ENCODE data around the gene CIZ1.
"Not testable (repeated sequence)": the region's sequence is repeated elsewhere in the genome, so short reads cannot be mapped to it uniquely, and the experiment has no call there.

Gene CIZ1

DNA sequence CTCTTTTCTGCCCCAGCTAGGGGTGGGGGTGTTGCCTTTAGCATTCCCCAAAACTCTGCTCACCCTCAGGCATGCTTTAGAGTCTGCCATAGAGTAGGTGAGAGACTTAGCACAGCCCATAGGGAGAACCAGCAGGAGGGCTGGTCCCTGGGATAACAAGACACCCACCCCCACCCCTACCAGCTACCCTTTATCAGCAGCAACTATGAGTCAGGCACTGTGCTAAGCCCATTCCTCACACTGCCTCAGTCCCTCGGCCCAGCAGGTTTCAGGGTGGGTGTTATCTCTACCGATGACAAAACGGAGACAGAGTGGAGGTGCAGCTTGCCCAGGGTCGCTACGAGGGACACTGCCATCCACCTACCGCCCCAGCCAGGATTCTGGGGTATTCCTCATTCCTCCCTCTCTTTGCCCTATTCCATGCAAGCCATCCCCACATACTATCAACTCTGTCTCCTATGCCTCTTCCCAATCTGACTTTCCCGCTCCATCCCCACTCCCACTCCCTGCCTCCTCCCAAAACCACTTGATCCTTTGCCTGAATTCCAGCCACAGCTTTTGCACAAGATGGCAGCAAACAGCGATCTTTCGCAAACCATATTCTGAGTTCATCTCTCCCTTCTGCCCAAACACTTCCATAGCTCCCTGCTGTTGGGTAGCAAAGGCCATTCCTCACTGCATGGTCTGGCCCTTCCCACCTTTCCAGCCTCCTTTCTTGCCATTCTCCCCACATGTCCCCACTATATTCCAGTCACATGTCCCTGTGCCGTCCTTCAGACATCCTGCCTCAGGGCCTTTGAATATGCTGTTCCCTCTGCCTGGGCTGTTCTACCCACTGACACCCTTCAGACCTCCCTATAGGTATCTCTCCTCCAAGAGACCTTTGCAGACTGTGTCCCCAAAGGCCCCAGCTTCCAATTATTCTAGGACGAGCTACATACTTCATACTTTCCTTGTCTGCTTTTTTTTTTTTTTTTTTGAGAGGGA lies 5.1 kb downstream of the CIZ1 start:
- peaks cover 6% of the 10 kb centered on the region for H3K4me1 ChIP-seq (ENCODE audit: control insufficient read depth, insufficient read depth, low read length, poor library complexity, severe bottlenecking)
- H3K9me3 ChIP-seq (ENCODE audit: control insufficient read depth, low read length), result no peaks in the 10 kb centered on the region
- no peak overlapping the region for H3K27ac ChIP-seq (ENCODE audit: low read depth, low read length, severe bottlenecking)
- H3K4me3 ChIP-seq (ENCODE audit: extremely low read depth, insufficient read depth, low read length, poor library complexity, severe bottlenecking), result no peak overlapping the region
- peaks cover 74% of the 10 kb centered on the region for H3K36me3 ChIP-seq (ENCODE audit: control insufficient read depth, insufficient read depth, low read length)
- 79 to 89% methylated on average over 10 of the region's 11 CpGs for WGBS, 2 experiments (ENCODE audit: insufficient coverage in 2 of 2)

DNA sequence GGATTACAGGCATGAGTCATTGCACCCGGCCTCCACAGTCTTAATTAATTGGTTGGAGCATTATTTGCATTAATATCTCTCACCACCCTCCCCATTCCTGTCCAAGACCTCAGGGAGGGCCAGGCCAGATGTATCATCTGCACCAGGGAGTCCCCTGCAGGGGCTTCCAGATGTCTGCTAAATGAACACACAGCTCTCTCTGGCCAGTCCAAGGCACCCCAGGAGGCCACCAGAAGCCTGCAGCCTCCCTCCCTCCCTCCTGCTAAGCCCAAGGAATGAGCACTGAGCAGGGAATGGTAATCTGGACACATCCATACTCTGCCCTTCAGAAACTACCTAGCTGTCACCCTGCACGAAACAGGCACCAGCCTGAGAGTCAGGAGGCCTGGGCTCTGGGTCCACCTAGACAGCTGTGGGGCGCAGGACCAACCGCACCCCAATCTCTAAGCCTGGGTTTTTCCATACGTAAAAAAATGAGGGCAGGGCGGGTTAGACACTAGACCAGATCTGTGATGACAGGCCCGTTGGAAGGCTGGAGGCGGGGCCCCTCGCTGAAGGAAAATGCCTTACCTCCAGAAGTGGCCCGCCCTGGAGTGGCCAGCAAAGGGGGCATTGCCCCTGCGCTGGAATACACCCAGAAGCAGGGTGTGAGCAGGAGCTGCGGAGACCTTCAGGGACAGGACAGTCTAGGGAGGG lies 8.3 kb downstream of the CIZ1 start:
- peaks cover 5% of the 10 kb centered on the region for H3K9me3 ChIP-seq (ENCODE audit: control insufficient read depth, low read length)
- H3K4me1 ChIP-seq (ENCODE audit: control insufficient read depth, insufficient read depth, low read length, poor library complexity, severe bottlenecking), result no peaks in the 10 kb centered on the region
- no peak overlapping the region for H3K4me3 ChIP-seq (ENCODE audit: extremely low read depth, insufficient read depth, low read length, poor library complexity, severe bottlenecking)
- peaks cover 80% of the 10 kb centered on the region for H3K36me3 ChIP-seq (ENCODE audit: control insufficient read depth, insufficient read depth, low read length)
- WGBS, 2 experiments (ENCODE audit: insufficient coverage in 2 of 2), result 91 to 97% methylated on average over 11 of the region's 12 CpGs
- no peak overlapping the region for H3K27ac ChIP-seq (ENCODE audit: low read depth, low read length, severe bottlenecking)

DNA sequence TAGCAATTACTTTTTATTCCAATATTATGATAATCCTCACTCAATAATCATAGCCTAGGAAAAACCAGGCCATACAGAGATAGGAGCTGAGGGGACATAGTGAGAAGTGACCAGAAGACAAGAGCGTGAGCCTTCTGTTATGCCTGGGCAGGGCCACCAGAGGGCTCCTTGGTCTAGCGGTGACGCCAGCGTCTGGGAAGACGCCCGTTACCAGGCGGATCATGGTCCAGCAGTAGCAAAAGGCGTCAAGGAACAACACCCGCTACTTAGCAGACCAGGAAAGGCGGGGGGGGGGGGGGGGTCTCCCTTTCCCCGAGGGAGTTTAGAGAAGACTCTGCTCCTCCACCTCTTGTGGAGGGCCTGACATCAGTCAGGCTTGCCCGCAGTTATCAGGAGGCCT lies 9.9 kb downstream of the CIZ1 start:
- 19 to 34% methylated on average over 5 to 9 of the region's 12 CpGs for WGBS, 2 experiments (ENCODE audit: insufficient coverage in 2 of 2)
- not testable (repeated sequence) for H3K9me3 ChIP-seq (ENCODE audit: control insufficient read depth, low read length); H3K4me3 ChIP-seq (ENCODE audit: extremely low read depth, insufficient read depth, low read length, poor library complexity, severe bottlenecking); H3K4me1 ChIP-seq (ENCODE audit: control insufficient read depth, insufficient read depth, low read length, poor library complexity, severe bottlenecking); H3K27ac ChIP-seq (ENCODE audit: low read depth, low read length, severe bottlenecking)
- H3K36me3 ChIP-seq (ENCODE audit: control insufficient read depth, insufficient read depth, low read length), result peaks cover 81% of the 10 kb centered on the region

DNA sequence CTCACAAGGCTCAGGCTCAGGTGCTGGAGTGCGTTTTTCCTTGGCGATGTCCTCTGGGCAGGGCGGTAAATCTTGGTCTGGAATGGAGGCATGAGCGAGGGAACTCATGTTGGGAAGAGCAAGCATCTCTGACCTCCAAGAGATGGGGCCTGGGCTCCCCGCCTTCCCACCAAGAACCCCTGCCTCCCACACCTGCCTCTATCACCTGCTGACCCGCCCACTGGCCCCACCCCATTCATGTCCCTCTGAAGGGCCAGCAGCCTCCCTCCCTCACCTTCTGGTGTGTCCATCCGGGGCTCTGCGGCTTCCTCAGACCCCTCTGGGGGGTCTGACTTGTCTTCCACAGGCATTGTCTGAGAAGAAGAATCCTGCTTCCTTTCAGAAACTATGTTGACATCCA lies 10.9 kb downstream of the CIZ1 start:
- Histone ChIP-seq H3K9me3 (ENCODE audit: control insufficient read depth, low read length) (peaks cover 5% of the 10 kb centered on the region), H3K27ac (ENCODE audit: low read depth, low read length, severe bottlenecking) (no peak overlapping the region), H3K36me3 (ENCODE audit: control insufficient read depth, insufficient read depth, low read length) (peaks cover 85% of the 10 kb centered on the region), H3K4me1 (ENCODE audit: control insufficient read depth, insufficient read depth, low read length, poor library complexity, severe bottlenecking) (no peaks in the 10 kb centered on the region), H3K4me3 (ENCODE audit: extremely low read depth, insufficient read depth, low read length, poor library complexity, severe bottlenecking) (no peak overlapping the region)
- WGBS, 2 experiments (ENCODE audit: insufficient coverage in 2 of 2), result 96 to 100% methylated on average over 5 of the region's 8 CpGs

DNA sequence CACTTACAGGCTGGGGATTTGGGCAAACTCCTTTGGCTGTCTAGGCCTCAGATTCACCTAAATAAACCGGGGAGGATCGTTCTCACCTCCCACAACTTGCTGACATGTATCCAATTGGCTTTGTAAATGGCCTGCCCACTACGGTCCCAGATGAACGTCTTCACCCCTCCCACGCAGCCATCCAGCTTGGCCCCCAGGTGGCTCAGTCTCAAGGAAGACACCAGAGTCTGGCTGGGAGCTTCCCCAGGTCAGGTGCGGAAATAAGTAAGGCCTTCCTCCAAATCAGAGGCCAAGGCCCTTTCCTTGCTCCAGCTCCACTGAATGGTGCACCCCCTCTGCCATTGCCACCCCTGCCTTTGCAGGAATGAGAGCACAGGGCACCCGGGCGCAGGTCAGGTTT lies 11.4 kb downstream of the CIZ1 start:
- WGBS, 2 experiments (ENCODE audit: insufficient coverage in 2 of 2), result 97 to 98% methylated on average over 8 of the region's 8 CpGs

GRCh38 chr9:128178806-128179431 lies 12.5 kb downstream of the CIZ1 start:
- Histone ChIP-seq H3K9me3 (ENCODE audit: control insufficient read depth, low read length) (peaks cover 5% of the 10 kb centered on the region), H3K4me1 (ENCODE audit: control insufficient read depth, insufficient read depth, low read length, poor library complexity, severe bottlenecking) (no peaks in the 10 kb centered on the region), H3K36me3 (ENCODE audit: control insufficient read depth, insufficient read depth, low read length) (peaks cover 87% of the 10 kb centered on the region), H3K4me3 (ENCODE audit: extremely low read depth, insufficient read depth, low read length, poor library complexity, severe bottlenecking) (no peak overlapping the region), H3K27ac (ENCODE audit: low read depth, low read length, severe bottlenecking) (no peak overlapping the region)
- WGBS, 2 experiments (ENCODE audit: insufficient coverage in 2 of 2), result 94 to 96% methylated on average over 9 to 11 of the region's 11 CpGs

More for the DNA sequence above, 11.4 kb downstream of the CIZ1 start:
- no peak overlapping the region for H3K4me3 ChIP-seq (ENCODE audit: extremely low read depth, insufficient read depth, low read length, poor library complexity, severe bottlenecking)
- peaks cover 5% of the 10 kb centered on the region for H3K9me3 ChIP-seq (ENCODE audit: control insufficient read depth, low read length)
- H3K4me1 ChIP-seq (ENCODE audit: control insufficient read depth, insufficient read depth, low read length, poor library complexity, severe bottlenecking), result no peaks in the 10 kb centered on the region
- H3K27ac ChIP-seq (ENCODE audit: low read depth, low read length, severe bottlenecking), result no peak overlapping the region
- H3K36me3 ChIP-seq (ENCODE audit: control insufficient read depth, insufficient read depth, low read length), result peaks cover 85% of the 10 kb centered on the region

DNA sequence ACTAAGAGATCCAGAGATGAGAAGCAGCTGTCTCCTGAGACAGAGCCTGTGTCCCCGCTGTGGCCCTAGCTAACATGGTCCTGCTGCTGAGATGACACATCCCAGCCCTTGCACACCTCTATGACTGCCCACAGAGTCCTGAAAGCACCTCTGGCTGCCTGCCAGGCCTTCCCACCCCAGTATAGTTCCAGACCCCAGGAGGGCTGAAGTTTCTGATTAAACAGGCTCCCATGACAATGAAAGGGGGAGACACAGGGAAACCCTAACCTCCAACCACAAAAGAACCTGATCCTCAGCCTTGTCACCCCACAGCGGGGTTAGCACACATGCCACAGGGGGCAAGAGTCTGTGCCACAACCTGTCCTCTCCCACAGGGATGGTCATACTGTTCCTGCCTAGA lies 15.6 kb downstream of the CIZ1 start:
- Histone ChIP-seq H3K36me3 (ENCODE audit: control insufficient read depth, insufficient read depth, low read length) (peaks cover 78% of the 10 kb centered on the region), H3K27ac (ENCODE audit: low read depth, low read length, severe bottlenecking) (no peak overlapping the region), H3K4me1 (ENCODE audit: control insufficient read depth, insufficient read depth, low read length, poor library complexity, severe bottlenecking) (no peaks in the 10 kb centered on the region), H3K4me3 (ENCODE audit: extremely low read depth, insufficient read depth, low read length, poor library complexity, severe bottlenecking) (no peak overlapping the region), H3K9me3 (ENCODE audit: control insufficient read depth, low read length) (peaks cover 5% of the 10 kb centered on the region)
- 94 to 100% methylated on average over 1 to 2 of the region's 2 CpGs for WGBS, 2 experiments (ENCODE audit: insufficient coverage in 2 of 2)

DNA sequence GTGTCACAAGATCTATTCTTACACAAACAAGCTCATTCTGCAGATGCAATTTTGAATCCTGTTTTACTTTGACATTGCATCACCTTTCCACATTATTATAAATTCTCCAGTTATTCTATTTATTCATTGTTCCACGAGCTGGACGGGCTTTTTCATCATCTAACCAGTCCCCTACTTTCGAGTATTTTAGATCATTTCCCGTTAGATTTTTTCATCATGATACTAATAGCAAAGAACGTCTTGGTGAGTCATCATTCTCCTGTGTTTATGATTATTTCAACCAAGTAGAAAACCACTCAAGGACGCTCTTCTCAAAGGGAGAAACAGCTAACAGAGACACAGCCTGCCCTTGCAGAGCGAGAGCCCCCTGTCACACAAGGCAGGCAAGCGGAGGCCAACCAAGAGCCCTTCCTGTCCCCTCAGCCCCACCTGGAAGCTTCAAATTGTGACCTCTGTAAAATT lies 16.2 kb downstream of the CIZ1 start:
- Histone ChIP-seq H3K9me3 (ENCODE audit: control insufficient read depth, low read length) (peaks cover 5% of the 10 kb centered on the region), H3K36me3 (ENCODE audit: control insufficient read depth, insufficient read depth, low read length) (peaks cover 76% of the 10 kb centered on the region), H3K4me3 (ENCODE audit: extremely low read depth, insufficient read depth, low read length, poor library complexity, severe bottlenecking) (no peak overlapping the region), H3K27ac (ENCODE audit: low read depth, low read length, severe bottlenecking) (no peak overlapping the region), H3K4me1 (ENCODE audit: control insufficient read depth, insufficient read depth, low read length, poor library complexity, severe bottlenecking) (no peaks in the 10 kb centered on the region)
- WGBS, 2 experiments (ENCODE audit: insufficient coverage in 2 of 2), result 81 to 86% methylated on average over 7 of the region's 8 CpGs

- H3K4me1 ChIP-seq (ENCODE audit: control insufficient read depth, insufficient read depth, low read length, poor library complexity, severe bottlenecking), result no peaks in the 10 kb centered on the region
- H3K4me3 ChIP-seq (ENCODE audit: extremely low read depth, insufficient read depth, low read length, poor library complexity, severe bottlenecking), result no peak overlapping the region
- 86 to 93% methylated on average over 2 to 4 of the region's 4 CpGs for WGBS, 2 experiments (ENCODE audit: insufficient coverage in 2 of 2)
- H3K36me3 ChIP-seq (ENCODE audit: control insufficient read depth, insufficient read depth, low read length), result peaks cover 76% of the 10 kb centered on the region
- H3K27ac ChIP-seq (ENCODE audit: low read depth, low read length, severe bottlenecking), result no peak overlapping the region
- peaks cover 2% of the 10 kb centered on the region for H3K9me3 ChIP-seq (ENCODE audit: control insufficient read depth, low read length)
Observed at GRCh38 chr9:128174062-128174461, 17.3 kb downstream of the CIZ1 start.

DNA sequence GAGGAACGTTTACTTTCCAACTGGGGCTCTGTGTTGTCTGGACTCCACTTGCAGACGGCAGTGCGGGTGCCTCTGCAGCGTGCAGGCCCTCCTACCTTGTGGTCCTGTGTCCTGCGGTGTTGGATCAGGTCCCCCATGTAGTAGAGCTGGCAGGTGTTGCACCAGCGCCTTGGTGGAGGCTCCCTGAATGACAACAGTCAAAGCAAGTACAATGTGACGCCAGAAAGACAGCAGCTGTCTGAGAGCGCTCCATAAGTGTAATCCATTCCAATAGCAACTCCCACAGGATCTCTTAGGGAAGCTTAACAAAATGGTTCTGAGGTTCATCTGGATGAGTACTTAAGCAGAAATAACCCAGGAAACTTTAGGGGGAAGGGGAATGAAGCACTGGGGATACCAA lies 21.4 kb downstream of the CIZ1 start:
- H3K9me3 ChIP-seq (ENCODE audit: control insufficient read depth, low read length), result no peaks in the 10 kb centered on the region
- H3K36me3 ChIP-seq (ENCODE audit: control insufficient read depth, insufficient read depth, low read length), result peaks cover 75% of the 10 kb centered on the region
- no peak overlapping the region for H3K4me3 ChIP-seq (ENCODE audit: extremely low read depth, insufficient read depth, low read length, poor library complexity, severe bottlenecking)
- 95 to 100% methylated on average over 6 of the region's 8 CpGs for WGBS, 2 experiments (ENCODE audit: insufficient coverage in 2 of 2)
- no peak overlapping the region for H3K27ac ChIP-seq (ENCODE audit: low read depth, low read length, severe bottlenecking)
- H3K4me1 ChIP-seq (ENCODE audit: control insufficient read depth, insufficient read depth, low read length, poor library complexity, severe bottlenecking), result no peaks in the 10 kb centered on the region

All from mesodermal cell (in vitro differentiated cells).